AG04450 (cell line): ENCODE measurements around the gene ARFGEF3. TPM values are rescaled to one million over a fixed set of nuclear protein-coding genes. Genes with fewer than 3 reads are reported as not detected.

ENCODE experiments used
- CTCF ChIA-PET: fragments of 300-600, 350-600 bp; formaldehyde crosslinking; extraction: SDS; loops from one replicate; lab custom pipeline; 2022; ENCODE audit warnings: antibody characterized with exemption, inconsistent platforms; lab: Charles Lee
- POLR2A ChIA-PET: fragments of 350-600 bp; formaldehyde crosslinking; extraction: SDS; loops from one replicate; lab custom pipeline; 2021; ENCODE audit warnings: antibody characterized with exemption, inconsistent platforms; lab: Yijun Ruan, JAX
- DNase-seq: peaks from one replicate; pipeline ENCODE4 v3.0.0-alpha.2; 2011; ENCODE audit warnings: low read depth, low spot score
- H3K27ac ChIP-seq: one replicate; pipeline ENCODE4 v1.5.1; 2012; ENCODE audit warnings: low read depth, low read length, control low read depth
- H3K27me3 ChIP-seq: one replicate; pipeline ENCODE4 v1.6.0; 2012; ENCODE audit warnings: low read length; ENCODE audit not compliant: control insufficient read depth, insufficient read depth
- H3K4me3 ChIP-seq: 2 replicates; pipeline ENCODE4 v1.5.1; 2011; ENCODE audit warnings: mild to moderate bottlenecking, low read depth, low read length, control low read depth
- H3K9me3 ChIP-seq: 2 replicates; pipeline ENCODE4 v1.5.1; 2012; ENCODE audit warnings: low read length; ENCODE audit not compliant: control insufficient read depth, insufficient read depth
- polyA minus RNA-seq: library from RNA; depleted of rRNA, polyadenylated mRNA; stranded (reverse); fragments of >200 nt; gene quantifications from 2 replicates; pipeline ENCODE4 v1.2.3, GENCODE V29; 2011; rRNA and poly(A)+ RNA removed
- polyA plus RNA-seq: library from polyadenylated mRNA; depleted of rRNA; stranded (reverse); fragments of >200 nt; gene quantifications from 2 replicates; pipeline ENCODE4 v1.2.3, GENCODE V29; 2011; rRNA removed
- TF ChIP-seq, protein P1 (sequence below): IDR thresholded peaks from 2 replicates; pipeline ENCODE4 v1.5.1; 2011; ENCODE audit warnings: low read depth, low read length, control low read depth, inconsistent platforms

The ARFGEF3 gene
- 0.02 and 0.04 TPM in 2 replicates for polyA plus RNA-seq
- 0.09 TPM in 2 replicates for polyA minus RNA-seq

DNA sequence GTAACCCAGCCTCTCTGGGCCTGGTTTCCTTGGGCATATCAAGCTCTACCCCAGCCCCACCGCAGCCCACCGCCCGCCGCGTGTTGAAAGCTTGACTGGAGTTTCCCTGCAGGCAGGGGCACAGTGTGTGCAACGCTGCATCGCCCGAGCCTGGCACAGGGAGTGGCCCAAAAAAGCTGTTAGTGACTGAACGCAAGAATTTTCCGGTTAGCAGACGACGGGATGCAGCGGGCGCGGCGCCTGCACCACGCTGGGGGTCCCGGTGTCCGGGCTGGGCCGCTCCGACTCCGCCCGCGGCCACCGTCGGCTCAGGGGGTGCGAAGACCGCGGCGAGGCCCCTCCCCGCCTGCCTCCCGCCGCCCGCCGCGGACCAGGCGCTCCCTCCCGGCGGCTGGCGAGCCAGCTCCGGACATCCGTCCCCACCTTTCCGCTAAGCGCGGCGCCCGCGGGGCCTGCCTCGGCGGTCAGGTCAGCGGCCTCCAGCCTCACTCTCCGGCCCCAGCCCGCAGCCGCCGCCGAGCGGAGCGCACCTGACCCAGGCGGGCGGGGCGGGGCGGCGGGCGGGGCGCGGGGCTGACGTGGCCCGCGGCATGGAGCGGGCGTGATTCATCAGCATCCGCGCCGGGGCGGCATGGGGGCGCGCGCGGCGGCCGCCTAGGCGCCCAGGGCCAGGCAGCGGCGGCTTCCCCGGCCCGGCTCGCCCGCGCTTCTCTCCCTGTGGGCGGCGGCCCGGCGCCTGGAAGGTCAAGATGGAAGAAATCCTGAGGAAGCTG is at the start of gene ARFGEF3:
ARFGEF3 (plus strand) TSS at position 602 of the 773 bp plus-strand sequence; CDS start at position 750, 148 bp downstream.
- peak within 1 kb of the TSS; percentile 56 for H3K4me3 ChIP-seq
- POLR2A ChIA-PET, result no interaction called here
- CTCF ChIA-PET, result no interaction called here
- TF ChIP-seq, protein P1, sequence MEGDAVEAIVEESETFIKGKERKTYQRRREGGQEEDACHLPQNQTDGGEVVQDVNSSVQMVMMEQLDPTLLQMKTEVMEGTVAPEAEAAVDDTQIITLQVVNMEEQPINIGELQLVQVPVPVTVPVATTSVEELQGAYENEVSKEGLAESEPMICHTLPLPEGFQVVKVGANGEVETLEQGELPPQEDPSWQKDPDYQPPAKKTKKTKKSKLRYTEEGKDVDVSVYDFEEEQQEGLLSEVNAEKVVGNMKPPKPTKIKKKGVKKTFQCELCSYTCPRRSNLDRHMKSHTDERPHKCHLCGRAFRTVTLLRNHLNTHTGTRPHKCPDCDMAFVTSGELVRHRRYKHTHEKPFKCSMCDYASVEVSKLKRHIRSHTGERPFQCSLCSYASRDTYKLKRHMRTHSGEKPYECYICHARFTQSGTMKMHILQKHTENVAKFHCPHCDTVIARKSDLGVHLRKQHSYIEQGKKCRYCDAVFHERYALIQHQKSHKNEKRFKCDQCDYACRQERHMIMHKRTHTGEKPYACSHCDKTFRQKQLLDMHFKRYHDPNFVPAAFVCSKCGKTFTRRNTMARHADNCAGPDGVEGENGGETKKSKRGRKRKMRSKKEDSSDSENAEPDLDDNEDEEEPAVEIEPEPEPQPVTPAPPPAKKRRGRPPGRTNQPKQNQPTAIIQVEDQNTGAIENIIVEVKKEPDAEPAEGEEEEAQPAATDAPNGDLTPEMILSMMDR, result no peak
- H3K9me3 ChIP-seq, result no peaks in the 10 kb centered on the region; the same call in 1 of the 2 replicates
- peaks cover 47% of the 10 kb centered on the region for H3K27me3 ChIP-seq
- H3K27ac ChIP-seq, result no peak within 1 kb of the TSS
- no peak for DNase-seq

GRCh38 chr6:138113588-138114210 is 48.0 kb upstream of the ARFGEF3 start:
- H3K4me3 ChIP-seq, result no peak overlapping the region
- TF ChIP-seq, protein P1, result no peak
- H3K27ac ChIP-seq, result no peak overlapping the region
- DNase-seq, result no peak
- ChIA-PET POLR2A (no interaction called here), CTCF (interaction anchor here (0.6 to 10.5 kb wide), 7 partner anchors 109 to 880 kb away, joined by 3 to 98 read pairs (median 4); no protein-coding TSS in a partner anchor)
- peaks cover 23% of the 10 kb centered on the region for H3K27me3 ChIP-seq
- no peaks in the 10 kb centered on the region for H3K9me3 ChIP-seq

DNA sequence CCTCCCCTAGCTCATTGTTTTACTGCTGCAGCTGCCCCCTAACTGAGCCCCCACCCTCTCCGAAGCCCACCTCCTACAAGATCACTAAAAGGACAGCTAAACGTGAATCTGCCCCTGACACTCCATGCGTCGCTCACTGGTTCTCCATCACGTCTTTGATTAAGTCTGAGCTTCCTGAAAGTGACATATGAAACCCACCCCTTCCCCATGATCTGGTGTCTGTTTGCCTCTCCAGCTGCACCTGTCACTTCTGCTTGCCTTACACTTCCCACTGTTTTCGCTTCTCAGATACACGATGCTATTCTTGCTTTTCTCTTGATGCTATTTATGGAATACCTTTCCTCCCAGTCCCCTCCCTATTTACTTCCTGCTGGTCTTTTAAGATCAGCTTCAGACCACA is 46.5 kb upstream of the ARFGEF3 start:
- TF ChIP-seq, protein P1, result no peak
- H3K4me3 ChIP-seq, result no peak overlapping the region
- ChIA-PET POLR2A (no interaction called here), CTCF (interaction anchor here (0.5 to 10.5 kb wide), 28 partner anchors 10 to 1254 kb away, joined by 3 to 98 read pairs (median 4); partner anchors contain the start of gene HEBP2)
- no peak for DNase-seq
- no peak overlapping the region for H3K27ac ChIP-seq
- H3K9me3 ChIP-seq, result no peaks in the 10 kb centered on the region
- H3K27me3 ChIP-seq, result peaks cover 23% of the 10 kb centered on the region

DNA sequence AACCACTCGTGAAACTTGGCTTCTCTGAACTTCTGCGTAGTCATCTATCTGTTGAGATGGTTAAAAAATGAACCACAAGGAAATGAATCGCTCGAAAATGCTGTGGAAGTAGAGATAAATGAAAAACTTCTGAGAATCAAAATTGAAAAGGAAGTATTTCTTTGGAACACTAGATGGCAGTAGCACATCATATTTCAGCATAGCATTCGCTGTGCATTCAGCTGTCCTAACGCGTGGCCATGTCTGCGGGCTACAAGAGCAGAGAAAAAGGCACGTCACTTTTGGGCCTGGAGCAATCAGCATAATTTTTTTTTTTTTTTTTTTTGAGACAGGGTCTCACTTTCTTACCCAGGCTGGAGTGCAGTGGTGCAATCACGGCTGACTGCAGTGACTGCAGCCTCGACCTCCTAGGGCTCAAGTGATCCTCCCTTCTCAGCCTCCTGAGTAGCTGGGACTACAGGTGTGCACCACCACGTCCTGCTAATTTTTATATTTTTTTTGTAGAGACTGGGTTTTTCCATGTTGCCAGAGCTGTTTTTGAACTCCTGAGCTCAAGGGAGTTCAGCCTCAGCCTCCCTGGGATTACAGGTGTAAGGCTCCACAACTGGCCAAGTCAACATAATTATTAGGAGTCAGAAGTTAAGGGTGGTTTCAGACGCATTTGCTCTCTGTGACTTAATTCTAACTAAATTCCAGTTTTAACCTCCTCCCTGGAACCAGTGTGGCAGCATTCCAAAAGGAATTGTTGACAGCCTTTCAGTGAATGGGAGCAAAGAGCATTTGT is 45.7 kb upstream of the ARFGEF3 start:
- Histone ChIP-seq H3K27ac (no peak overlapping the region), H3K27me3 (peaks cover 23% of the 10 kb centered on the region), H3K4me3 (no peak overlapping the region), H3K9me3 (no peaks in the 10 kb centered on the region)
- POLR2A ChIA-PET, result no interaction called here
- CTCF ChIA-PET, result interaction anchor here (0.6 to 10.5 kb wide), 54 partner anchors 10 to 1670 kb away, joined by 3 to 98 read pairs (median 4); partner anchors contain the start of gene HEBP2
- TF ChIP-seq, protein P1, result peak; percentile 65
- DNase-seq, result peak; percentile 37
